ENCODE measurements around the gene PAX7. TPM values are rescaled to one million over a fixed set of nuclear protein-coding genes. Genes with fewer than 3 reads are reported as not detected.

PAX7 gene
- total RNA-seq, 1 donor from 2014 or later, result 0.05 TPM

- Histone ChIP-seq H3K27ac (ENCODE audit: low read depth, low read length) (no peak overlapping the region), H3K4me3 (ENCODE audit: insufficient read depth, low read depth, low read length) (no peak overlapping the region), H3K27me3 (ENCODE audit: insufficient read depth, low read length) (peaks cover 25% of the 10 kb centered on the region), H4K20me1 (ENCODE audit: insufficient read depth, low read length) (no peaks in the 10 kb centered on the region), H3K4me2 (ENCODE audit: low read length) (no peak overlapping the region), H2AFZ (ENCODE audit: low read depth, low read length) (no peak overlapping the region), H3K9me3 (ENCODE audit: insufficient read depth, low read depth, low read length) (no peaks in the 10 kb centered on the region), H3K79me2 (ENCODE audit: insufficient read depth, low read length) (no peaks in the 10 kb centered on the region), H3K4me1 (ENCODE audit: insufficient read depth, low read length) (no peaks in the 10 kb centered on the region), H3K36me3 (ENCODE audit: insufficient read depth, low read length) (no peaks in the 10 kb centered on the region), H3K9ac (ENCODE audit: low read length) (no peak overlapping the region)
- FAIRE-seq, result no peak
- no peaks in the 10 kb centered on the region for H3K36me3 Mint-ChIP-seq (ENCODE audit: low read depth, unreplicated experiment)
- H3K4me3 Mint-ChIP-seq (ENCODE audit: unreplicated experiment), result no peak overlapping the region
- H3K27me3 Mint-ChIP-seq (ENCODE audit: low read depth, unreplicated experiment), result peaks cover 83% of the 10 kb centered on the region
- TF ChIP-seq EZH2 (IDR thresholded peaks at IDR 0.05; ENCODE audit: insufficient read depth, low read length) (no peak), CTCF (IDR thresholded peaks at IDR 0.05; ENCODE audit: insufficient read depth, low read depth, low read length) (no peak)
- no peaks in the 10 kb centered on the region for H3K9me3 Mint-ChIP-seq (ENCODE audit: unreplicated experiment)
- peaks cover 4% of the 10 kb centered on the region for H3K4me1 Mint-ChIP-seq (ENCODE audit: low read depth, unreplicated experiment)
- H3K27ac Mint-ChIP-seq (ENCODE audit: unreplicated experiment), result no peak overlapping the region
- DNase-seq (ENCODE audit: low read depth), result no peak
Measured at GRCh38 chr1:18719786-18720451, 89.3 kb downstream of the PAX7 start.

DNA sequence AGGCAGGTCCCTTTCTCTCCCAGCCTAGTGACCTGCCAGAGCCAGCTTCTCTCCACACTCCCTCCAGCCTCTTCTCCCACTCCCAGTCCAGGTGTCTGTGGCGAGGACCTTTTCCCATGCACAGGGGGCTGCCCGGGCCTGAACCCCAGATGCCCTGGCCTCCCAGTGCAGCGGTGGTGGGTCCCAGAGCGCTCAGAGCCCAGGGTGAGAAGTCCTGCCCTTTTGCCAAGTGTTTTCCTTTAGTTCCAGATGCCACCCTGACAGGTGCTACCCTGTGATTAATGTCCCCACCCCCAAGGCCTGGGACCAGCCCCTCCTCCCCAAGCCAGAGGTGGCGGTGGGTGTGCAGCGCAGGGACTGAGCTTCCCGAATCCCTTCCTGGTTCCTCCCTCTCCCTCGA is 90.4 kb downstream of the PAX7 start:
- Histone ChIP-seq H3K79me2 (ENCODE audit: insufficient read depth, low read length) (no peaks in the 10 kb centered on the region), H3K9me3 (ENCODE audit: insufficient read depth, low read depth, low read length) (no peaks in the 10 kb centered on the region), H4K20me1 (ENCODE audit: insufficient read depth, low read length) (no peaks in the 10 kb centered on the region), H3K36me3 (ENCODE audit: insufficient read depth, low read length) (no peaks in the 10 kb centered on the region), H3K27me3 (ENCODE audit: insufficient read depth, low read length) (peaks cover 17% of the 10 kb centered on the region), H3K4me2 (ENCODE audit: low read length) (no peak overlapping the region), H3K27ac (ENCODE audit: low read depth, low read length) (no peak overlapping the region), H2AFZ (ENCODE audit: low read depth, low read length) (no peak overlapping the region), H3K4me1 (ENCODE audit: insufficient read depth, low read length) (no peaks in the 10 kb centered on the region), H3K4me3 (ENCODE audit: insufficient read depth, low read depth, low read length) (no peak overlapping the region), H3K9ac (ENCODE audit: low read length) (no peak overlapping the region)
- no peak overlapping the region for H3K27ac Mint-ChIP-seq (ENCODE audit: unreplicated experiment)
- no peaks in the 10 kb centered on the region for H3K9me3 Mint-ChIP-seq (ENCODE audit: unreplicated experiment)
- peaks cover 81% of the 10 kb centered on the region for H3K27me3 Mint-ChIP-seq (ENCODE audit: low read depth, unreplicated experiment)
- H3K4me1 Mint-ChIP-seq (ENCODE audit: low read depth, unreplicated experiment), result peaks cover 4% of the 10 kb centered on the region
- H3K36me3 Mint-ChIP-seq (ENCODE audit: low read depth, unreplicated experiment), result no peaks in the 10 kb centered on the region
- FAIRE-seq, result no peak
- DNase-seq (ENCODE audit: low read depth), result no peak
- TF ChIP-seq CTCF (IDR thresholded peaks at IDR 0.05; ENCODE audit: insufficient read depth, low read depth, low read length), result no peak
- no peak for TF ChIP-seq EZH2 (IDR thresholded peaks at IDR 0.05; ENCODE audit: insufficient read depth, low read length)
- no peak overlapping the region for H3K4me3 Mint-ChIP-seq (ENCODE audit: unreplicated experiment)

DNA sequence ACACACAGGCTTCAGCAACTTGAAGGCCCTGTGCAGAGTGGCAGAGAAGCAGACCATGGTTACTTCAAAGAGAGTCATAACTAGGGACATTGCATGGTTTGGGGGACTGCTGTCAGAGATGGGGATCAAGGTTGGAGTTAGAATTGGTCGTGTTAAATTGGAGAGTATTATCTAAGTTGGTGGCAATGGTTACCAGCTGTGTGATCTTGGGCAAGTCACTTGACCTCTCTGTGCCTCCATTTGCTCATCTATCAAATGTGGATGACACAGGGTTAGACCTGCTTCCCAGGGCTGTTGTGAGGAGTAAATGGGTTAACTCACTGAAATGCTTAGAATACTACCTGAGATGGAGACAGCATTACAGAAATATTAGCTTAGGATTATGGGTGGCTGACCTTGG is 91.1 kb downstream of the PAX7 start:
- no peak for TF ChIP-seq EZH2 (IDR thresholded peaks at IDR 0.05; ENCODE audit: insufficient read depth, low read length)
- no peak for TF ChIP-seq CTCF (IDR thresholded peaks at IDR 0.05; ENCODE audit: insufficient read depth, low read depth, low read length)
- H3K27me3 ChIP-seq (ENCODE audit: insufficient read depth, low read length), result peaks cover 19% of the 10 kb centered on the region
- FAIRE-seq, result no peak

More for the DNA sequence above, 91.1 kb downstream of the PAX7 start:
- no peaks in the 10 kb centered on the region for H3K36me3 ChIP-seq (ENCODE audit: insufficient read depth, low read length)
- no peak overlapping the region for H2AFZ ChIP-seq (ENCODE audit: low read depth, low read length)
- Mint-ChIP-seq H3K27me3 (ENCODE audit: low read depth, unreplicated experiment) (peaks cover 82% of the 10 kb centered on the region), H3K4me1 (ENCODE audit: low read depth, unreplicated experiment) (no peaks in the 10 kb centered on the region), H3K36me3 (ENCODE audit: low read depth, unreplicated experiment) (no peaks in the 10 kb centered on the region), H3K4me3 (ENCODE audit: unreplicated experiment) (no peak overlapping the region), H3K9me3 (ENCODE audit: unreplicated experiment) (no peaks in the 10 kb centered on the region), H3K27ac (ENCODE audit: unreplicated experiment) (no peak overlapping the region)
- H3K9ac ChIP-seq (ENCODE audit: low read length), result no peak overlapping the region
- no peaks in the 10 kb centered on the region for H3K4me1 ChIP-seq (ENCODE audit: insufficient read depth, low read length)
- DNase-seq (ENCODE audit: low read depth), result no peak
- no peaks in the 10 kb centered on the region for H4K20me1 ChIP-seq (ENCODE audit: insufficient read depth, low read length)
- no peak overlapping the region for H3K27ac ChIP-seq (ENCODE audit: low read depth, low read length)
- no peak overlapping the region for H3K4me3 ChIP-seq (ENCODE audit: insufficient read depth, low read depth, low read length)
- no peaks in the 10 kb centered on the region for H3K79me2 ChIP-seq (ENCODE audit: insufficient read depth, low read length)
- H3K9me3 ChIP-seq (ENCODE audit: insufficient read depth, low read depth, low read length), result no peaks in the 10 kb centered on the region
- no peak overlapping the region for H3K4me2 ChIP-seq (ENCODE audit: low read length)

All from astrocyte (in vitro differentiated cells and primary cell).